BJ (cell line): ENCODE results near the gene MYO7B. TPM values are rescaled to one million over a fixed set of nuclear protein-coding genes. Genes with fewer than 3 reads are reported as not detected.
A peak's percentile ranks its signal among the peaks of the same experiment; 100 is the strongest.
"Not testable (repeated sequence)": the region's sequence is repeated elsewhere in the genome, so short reads cannot be mapped to it uniquely, and the experiment has no call there.

Source experiments
- CTCF ChIA-PET: fragments of 350-600 bp; formaldehyde crosslinking; extraction: SDS; loops from one replicate; lab custom pipeline; 2021; ENCODE audit warnings: antibody characterized with exemption, inconsistent platforms; lab: Yijun Ruan, JAX
- POLR2A ChIA-PET: fragments of 300-600 bp; sonication (Branson Sonifier 250); formaldehyde crosslinking; extraction: SDS; loops from one replicate; lab custom pipeline; 2021; ENCODE audit warnings: antibody characterized with exemption; lab: Charles Lee
- DNase-seq: peaks from one replicate; pipeline ENCODE4 v3.0.0-alpha.2; 2011; ENCODE audit warnings: low read depth
- H3K27me3 ChIP-seq: 2 replicates; pipeline ENCODE4 v1.6.0; 2011; ENCODE audit warnings: low read length; ENCODE audit not compliant: control insufficient read depth, insufficient read depth
- H3K36me3 ChIP-seq: 2 replicates; pipeline ENCODE4 v1.5.1; 2011; ENCODE audit warnings: low read length; ENCODE audit not compliant: control insufficient read depth, insufficient read depth
- H3K4me3 ChIP-seq: 2 replicates; pipeline ENCODE4 v1.5.1; 2011; ENCODE audit warnings: low read depth, mild to moderate bottlenecking, control low read depth, low read length
- CTCF ChIP-seq: IDR thresholded peaks from 2 replicates; pipeline ENCODE4 v1.5.1; 2011; ENCODE audit warnings: low read depth, mild to moderate bottlenecking, control low read depth, inconsistent platforms, low read length, moderate library complexity; ENCODE audit not compliant: insufficient read depth
- polyA plus RNA-seq: library from polyadenylated mRNA; depleted of rRNA; stranded (reverse); fragments of >200 nt; gene quantifications from 2 replicates; pipeline ENCODE4 v1.2.3, GENCODE V29; 2011

The MYO7B gene
- polyA plus RNA-seq, 1 experiment: 0.36 TPM

- CTCF ChIA-PET: interaction anchor here (1.0 to 1.1 kb wide), 3 partner anchors 10 to 177 kb away, joined by 3 to 4 read pairs (median 4); no protein-coding TSS in a partner anchor
- H3K27me3 ChIP-seq: no peaks in the 10 kb centered on the region
- peak overlapping the region; percentile 93 for H3K4me3 ChIP-seq
- POLR2A ChIA-PET: interaction anchor here (1.0 to 1.2 kb wide), 3 partner anchors 11 to 30 kb away, joined by 3 read pairs; no protein-coding TSS in a partner anchor
- H3K36me3 ChIP-seq: no peaks in the 10 kb centered on the region
- DNase-seq: no peak
- no peak for TF ChIP-seq CTCF
Measured at GRCh38 chr2:127527001-127527804, 8.3 kb upstream of the MYO7B start.

- Histone ChIP-seq H3K4me3 (no peak overlapping the region), H3K27me3 (no peaks in the 10 kb centered on the region), H3K36me3 (no peaks in the 10 kb centered on the region)
- TF ChIP-seq CTCF: no peak
- DNase-seq: no peak
- POLR2A ChIA-PET: no interaction called here
- CTCF ChIA-PET: no interaction called here
Measured at GRCh38 chr2:127528487-127528886, 7.0 kb upstream of the MYO7B start.

- DNase-seq, H3K27me3 ChIP-seq, H3K36me3 ChIP-seq, POLR2A ChIA-PET, H3K4me3 ChIP-seq: not testable (repeated sequence)
- CTCF ChIA-PET: interaction anchor here (0.7 kb wide), 1 partner anchor 196 kb away, joined by 3 read pairs; no protein-coding TSS in a partner anchor
Measured at GRCh38 chr2:127529416-127529815, 6.1 kb upstream of the MYO7B start.

GRCh38 chr2:127530245-127531140 lies 5.0 kb upstream of the MYO7B start:
- CTCF ChIA-PET: interaction anchor here (0.7 kb wide), 1 partner anchor 197 kb away, joined by 3 read pairs; no protein-coding TSS in a partner anchor
- H3K36me3 ChIP-seq: no peaks in the 10 kb centered on the region
- no peak for DNase-seq
- TF ChIP-seq CTCF: no peak
- no peaks in the 10 kb centered on the region for H3K27me3 ChIP-seq
- no peak overlapping the region for H3K4me3 ChIP-seq
- POLR2A ChIA-PET: no interaction called here

DNA sequence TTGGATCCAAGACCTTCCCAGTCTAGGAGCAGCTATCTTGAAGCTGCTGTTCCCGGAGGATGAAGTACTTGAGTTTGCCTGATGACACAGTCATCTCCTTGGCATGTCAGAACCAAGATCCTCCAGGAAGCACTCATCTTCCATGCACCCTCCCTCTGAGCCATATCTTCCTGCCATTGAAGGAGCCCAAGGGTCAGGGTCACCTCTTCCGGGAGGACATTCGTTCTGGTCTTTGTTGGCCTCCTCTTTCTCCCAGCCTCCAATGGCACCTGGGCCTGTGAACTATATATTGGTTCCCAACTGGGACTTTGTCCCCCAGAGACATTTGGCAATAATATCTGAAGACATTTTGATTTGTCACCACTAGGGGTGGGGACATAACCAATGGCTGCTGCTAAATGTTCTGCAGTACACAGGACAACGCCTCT lies 4.2 kb upstream of the MYO7B start:
- Histone ChIP-seq H3K27me3 (no peaks in the 10 kb centered on the region), H3K36me3 (no peaks in the 10 kb centered on the region), H3K4me3 (no peak overlapping the region)
- CTCF ChIA-PET: no interaction called here
- no peak for DNase-seq
- no peak for TF ChIP-seq CTCF
- POLR2A ChIA-PET: no interaction called here
